NCI-H2227 treated with DMSO at 0.1 percent for 48 hours (cell line): Measurements from ENCODE around the gene TSPYL1.

Source experiments
- DNase-seq: peaks from one replicate; lab custom pipeline; 2025; lab: John Stamatoyannopoulos, UW

Gene TSPYL1

DNA sequence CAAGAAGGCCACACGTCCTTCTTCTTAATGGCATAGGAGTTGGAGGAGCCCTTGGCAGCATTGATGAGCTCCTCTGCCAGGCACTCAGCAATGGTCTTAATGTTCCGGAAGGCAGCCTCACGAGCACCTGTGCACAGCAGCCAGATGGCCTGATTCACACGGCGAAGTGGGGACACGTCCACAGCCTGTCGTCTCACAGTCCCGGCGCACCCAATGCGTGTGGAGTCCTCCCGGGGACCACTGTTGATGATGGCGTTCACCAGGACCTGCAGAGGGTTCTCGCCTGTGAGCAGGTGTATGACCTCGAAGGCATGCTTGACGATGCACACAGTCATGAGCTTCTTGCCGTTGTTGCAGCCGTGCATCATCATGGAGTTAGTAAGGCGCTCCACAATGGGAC lies 21.2 kb downstream of the TSPYL1 start:
- DNase-seq: no peak

DNA sequence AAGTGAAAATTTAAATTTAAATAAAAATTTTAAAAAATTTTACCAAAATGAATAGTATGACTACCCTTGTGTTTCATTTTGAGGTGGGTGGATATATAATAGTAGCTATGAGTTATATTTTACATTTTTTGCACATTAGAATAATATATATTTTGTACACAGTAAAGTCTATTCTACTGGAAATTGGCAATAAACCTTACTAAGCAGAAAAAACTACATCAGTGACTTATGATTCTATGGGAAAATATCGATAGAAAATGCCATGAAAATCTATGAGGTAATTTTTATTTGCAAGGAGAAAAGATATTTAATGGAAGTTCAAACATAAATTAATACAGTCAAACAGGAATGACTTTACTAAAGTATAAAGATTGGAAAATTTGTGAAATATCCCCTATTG lies 23.0 kb downstream of the TSPYL1 start:
- no peak for DNase-seq

DNA sequence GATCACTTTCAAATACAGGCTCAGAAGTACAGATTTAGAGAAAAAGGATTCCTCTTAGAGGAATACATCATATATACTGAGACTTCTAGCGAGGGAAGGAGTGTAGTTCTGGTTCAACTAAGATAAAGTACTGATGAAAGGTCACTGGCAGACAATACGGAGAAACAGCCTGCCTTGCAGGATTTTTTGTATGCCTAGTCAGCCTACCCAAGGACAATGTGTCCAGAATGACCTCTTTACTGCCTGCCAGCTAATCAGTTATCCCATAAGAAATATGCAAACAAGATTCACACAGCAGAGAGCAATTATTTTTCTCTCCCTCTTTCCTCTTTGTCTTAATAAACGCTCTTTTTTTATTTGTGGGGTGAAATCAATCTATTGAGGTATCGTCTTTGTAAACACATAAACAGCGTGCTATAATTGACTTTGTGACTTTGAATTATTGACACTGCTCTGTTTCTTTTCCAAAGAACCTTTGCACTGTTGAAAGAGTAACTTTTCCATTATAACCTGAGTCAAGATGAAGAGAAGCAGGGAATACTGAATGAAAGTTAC lies 24.4 kb downstream of the TSPYL1 start:
- no peak for DNase-seq

DNA sequence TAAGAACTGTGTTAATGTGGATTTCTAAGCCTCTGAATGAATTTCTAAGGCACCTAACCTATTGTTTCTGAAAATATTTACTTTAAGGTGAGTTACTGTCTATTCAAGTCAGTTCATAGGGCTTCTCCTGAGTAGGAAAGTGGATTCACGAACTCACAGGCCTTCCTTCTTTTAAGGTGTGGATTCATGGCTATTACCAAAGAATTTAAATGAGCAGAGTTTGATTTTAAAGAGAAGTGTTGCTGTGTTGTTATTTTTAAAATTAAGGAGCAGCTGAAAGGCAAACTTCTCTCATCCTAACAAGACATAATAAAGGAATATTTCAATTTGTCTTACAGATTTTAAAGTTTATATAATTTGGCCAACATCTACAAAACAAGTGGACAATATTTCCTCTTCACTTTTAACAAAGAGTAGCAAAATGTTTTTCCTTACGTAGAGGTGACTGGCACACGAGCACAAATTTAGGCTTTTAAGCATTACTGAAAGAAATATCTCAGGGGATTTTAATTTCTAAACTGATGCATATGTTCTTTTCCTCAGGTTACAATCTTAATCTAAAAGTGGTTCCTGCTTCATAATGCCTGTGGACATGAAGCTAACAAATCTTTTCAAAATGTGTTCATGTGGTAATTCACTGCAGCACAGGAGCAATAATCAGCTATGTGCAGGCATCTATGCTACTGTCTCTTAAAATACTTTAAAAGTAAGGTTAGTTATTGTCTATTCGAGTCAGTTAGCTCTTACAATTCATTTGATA lies 25.3 kb downstream of the TSPYL1 start:
- no peak for DNase-seq

DNA sequence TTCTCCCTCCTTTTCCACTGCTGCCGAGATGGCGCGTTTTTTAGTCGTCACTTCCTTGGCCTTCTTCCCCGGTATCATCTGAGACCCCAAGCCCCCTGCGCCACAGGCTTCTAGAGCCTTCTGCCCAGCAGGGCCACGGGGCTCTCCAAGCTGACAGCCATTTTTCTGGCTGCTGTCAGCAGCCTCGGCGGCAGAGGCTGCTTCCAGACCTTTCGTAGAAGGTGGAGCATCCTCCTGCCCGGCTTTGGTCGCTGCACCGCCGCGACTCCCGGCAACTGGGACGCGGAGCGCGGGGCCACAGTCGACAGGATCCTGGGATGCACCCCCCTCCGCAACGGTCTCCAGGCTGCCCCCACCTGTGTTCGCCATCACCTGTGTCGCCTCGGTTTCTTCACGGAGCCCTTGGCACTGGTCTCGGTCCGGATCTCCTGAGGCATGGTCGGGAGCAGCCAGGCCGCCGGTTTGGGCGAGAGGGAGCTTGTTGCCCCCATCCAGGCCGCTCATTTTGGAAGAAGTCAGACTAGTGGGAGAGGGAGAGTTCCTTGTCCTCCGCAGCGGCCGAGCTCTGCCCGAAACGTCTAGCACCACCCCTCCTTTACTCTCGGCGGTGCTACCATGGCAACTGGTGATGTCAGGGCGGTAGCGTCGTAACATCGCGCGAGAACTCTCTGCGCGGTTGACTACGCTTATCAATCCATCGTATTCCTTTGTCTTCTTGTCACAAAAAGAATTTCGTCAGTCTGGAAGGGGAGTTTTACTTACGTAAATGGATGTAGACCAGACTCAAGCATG lies 26.0 kb downstream of the TSPYL1 start, which contains the start of gene TSPYL4:
TSS of gene TSPYL4 (minus strand) at position 571 of the 792 bp plus-strand sequence. CDS start at position 504, 67 bp downstream.
- DNase-seq: peak; percentile 90

DNA sequence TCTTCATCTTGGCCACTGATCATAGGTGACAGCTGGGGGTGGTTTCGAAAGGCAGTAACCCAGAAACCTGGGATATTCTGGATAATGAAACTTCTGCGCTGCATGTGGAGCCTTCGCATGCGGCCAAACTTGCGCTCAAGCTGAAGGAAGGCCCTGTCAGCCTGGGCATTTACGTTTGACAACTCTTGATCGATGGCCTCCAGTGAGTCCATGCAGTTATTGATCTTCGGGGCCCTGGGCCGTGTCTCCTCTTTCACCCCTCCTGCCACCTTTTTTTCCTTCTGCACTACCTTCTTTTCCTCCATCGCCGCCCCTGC lies 26.6 kb downstream of the TSPYL1 start:
- no peak for DNase-seq

DNA sequence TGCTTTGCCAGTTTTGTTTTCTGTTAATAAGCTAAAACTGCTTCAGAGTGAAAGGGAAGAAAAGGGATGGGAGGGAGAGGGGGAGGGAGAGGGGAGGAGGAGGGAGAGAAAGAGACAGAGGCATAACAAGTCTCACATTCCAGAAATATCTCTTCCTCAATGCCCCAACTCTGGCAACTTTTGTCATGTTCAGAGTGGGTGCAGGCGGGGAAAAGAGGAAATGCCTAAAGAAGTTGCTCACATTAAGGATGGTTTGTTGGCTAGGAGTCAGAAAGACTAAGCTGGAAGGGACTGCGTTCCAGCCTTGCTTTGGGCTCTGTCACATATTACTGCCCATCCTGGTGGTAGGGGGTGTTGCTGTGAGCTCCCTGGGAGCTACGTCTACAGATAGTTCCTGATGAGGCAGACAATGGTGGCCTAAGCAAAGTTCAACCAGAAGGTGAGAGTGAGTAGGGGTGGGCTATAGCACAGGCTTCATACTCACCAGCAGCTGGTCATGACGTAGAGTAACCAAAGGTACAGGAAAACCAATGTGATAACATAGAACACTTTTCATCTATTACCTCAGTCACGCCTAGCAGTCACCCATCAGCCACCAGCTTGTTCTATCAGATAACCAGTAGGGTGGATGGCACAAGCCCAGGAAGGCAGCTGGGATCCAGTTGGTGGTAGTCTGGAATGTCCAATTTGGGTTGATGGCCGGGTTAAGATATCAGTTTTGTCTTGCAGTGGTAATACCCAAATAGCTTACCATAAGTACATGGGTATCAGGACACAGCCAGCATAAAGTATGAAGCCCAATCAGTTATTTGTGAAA lies 28.0 kb downstream of the TSPYL1 start:
- no peak for DNase-seq

DNA sequence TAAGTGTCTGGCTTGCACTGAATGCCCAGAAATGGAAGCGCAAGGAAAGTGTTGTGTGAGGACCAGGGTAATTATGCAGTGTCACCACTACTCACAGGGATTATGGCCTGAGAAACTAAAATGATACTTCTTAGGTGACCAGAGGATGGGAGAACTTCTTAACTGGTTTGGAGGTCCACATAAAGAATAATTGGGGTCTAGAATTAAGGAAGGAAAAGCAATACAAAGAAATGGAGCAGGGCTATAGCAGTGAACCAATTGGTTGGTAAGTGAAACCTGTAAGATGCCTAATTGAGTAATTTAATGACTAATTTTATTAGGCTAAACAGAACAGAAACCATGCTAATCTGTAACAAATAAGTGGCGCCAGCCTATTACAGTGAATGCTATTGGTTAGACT lies 31.2 kb downstream of the TSPYL1 start:
- no peak for DNase-seq

DNA sequence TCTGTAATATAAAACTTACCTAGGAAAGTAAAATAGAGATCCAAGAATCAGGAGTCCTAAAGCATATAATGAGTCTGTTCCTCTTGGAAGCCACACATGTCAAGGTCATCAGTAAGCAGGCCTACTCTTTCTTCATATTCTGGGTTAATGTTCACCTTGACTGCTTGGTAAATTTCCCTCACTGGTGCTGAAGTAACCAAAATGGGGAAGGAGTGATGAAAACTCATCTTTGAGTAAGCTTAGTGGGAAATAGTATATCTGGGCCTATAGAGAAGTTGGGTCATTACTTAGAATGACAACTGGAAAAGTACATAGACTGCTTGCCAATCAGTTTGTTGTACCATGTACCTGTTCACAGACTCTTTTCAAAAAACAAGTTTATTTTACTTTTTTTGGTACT lies 32.4 kb downstream of the TSPYL1 start:
- no peak for DNase-seq

DNA sequence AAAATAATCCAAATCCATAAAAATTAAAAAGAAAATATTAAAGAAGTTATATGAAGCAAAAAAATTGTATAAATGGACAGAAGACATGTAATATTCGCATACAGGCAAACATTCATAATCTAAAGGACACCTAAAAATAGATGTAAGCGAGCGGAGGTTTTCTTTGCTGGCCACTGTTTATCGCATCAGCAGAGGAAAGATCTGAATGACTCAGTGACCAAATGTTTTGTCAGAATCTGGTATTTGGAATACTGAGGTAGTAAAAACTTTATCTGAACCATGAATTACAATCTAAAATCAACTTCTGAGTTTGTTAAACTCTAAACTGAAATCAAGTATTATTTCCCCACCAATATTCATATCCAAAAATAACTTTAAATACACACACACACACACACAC lies 33.6 kb downstream of the TSPYL1 start:
- DNase-seq: no peak

DNA sequence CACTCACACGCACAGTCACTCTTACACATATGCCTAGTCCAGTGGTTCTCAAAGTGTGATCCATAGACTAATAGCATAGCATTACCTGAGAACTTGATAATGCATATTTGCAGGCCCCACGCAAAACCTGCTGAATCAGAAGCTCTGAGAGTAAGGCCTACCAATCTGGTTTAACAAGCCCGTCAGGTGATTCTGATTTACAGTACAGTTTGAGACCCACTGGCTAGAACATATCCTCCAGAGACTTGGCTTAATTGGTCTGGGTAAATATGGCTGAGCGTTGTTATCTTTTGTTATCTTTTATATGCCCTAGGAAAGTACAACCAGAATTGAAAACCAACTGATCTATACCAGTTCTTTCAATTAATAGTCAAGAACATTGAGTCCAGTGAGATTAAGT lies 35.4 kb downstream of the TSPYL1 start:
- DNase-seq: no peak

DNA sequence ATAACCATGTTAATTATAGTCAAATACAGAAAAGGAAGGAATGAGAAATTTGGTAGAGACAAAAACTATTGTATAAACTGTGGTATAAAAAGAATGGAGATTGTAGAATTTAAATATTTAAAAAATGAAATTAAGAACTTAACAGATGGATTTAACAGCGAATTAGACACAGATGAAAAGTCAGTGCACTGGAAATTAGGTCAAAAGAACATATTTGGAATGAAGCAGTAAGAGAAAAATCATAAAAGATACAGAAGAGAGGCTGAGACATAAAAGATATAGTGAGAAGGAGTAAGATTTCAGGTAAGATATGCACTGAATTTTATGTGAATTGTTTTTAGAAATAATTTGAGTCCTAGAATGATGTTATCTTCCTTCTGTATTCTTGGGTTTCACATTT lies 39.9 kb downstream of the TSPYL1 start:
- no peak for DNase-seq

DNA sequence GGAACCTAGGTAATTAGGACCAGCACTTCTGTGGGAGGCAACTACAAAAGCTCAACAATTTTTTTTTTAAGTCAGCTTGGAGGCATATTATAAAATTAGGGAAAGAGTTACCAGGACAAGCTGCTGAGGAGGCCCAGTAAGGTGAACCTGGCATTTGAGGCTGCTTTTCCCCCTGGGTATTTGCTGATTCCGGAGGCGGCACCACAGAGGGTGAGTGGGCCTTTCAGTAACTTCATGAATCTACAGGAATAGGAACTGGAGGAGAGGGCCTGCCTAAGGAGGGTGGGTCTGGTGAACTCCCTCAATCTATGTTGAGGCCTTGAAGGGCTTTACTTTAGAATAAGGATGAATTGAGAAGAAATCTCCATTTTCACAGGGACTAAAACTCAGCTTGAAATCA lies 40.5 kb downstream of the TSPYL1 start:
- no peak for DNase-seq

DNA sequence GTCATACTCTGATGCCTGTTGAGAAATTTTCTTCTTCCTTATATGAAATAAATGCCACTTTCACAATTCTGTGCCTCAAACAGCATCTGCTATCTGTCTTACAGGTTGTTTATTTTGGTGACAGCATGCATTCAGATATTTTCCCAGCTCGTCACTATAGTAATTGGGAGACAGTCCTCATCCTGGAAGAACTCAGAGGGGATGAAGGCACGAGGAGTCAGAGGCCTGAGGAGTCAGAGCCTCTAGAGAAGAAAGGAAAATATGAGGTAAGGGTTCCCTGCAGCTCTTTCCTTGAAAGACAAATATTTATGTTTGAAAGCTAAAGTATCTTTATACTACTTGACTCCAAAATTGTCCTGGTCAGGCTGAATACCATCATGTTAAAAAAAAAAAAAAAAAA lies 41.6 kb downstream of the TSPYL1 start:
- no peak for DNase-seq

DNA sequence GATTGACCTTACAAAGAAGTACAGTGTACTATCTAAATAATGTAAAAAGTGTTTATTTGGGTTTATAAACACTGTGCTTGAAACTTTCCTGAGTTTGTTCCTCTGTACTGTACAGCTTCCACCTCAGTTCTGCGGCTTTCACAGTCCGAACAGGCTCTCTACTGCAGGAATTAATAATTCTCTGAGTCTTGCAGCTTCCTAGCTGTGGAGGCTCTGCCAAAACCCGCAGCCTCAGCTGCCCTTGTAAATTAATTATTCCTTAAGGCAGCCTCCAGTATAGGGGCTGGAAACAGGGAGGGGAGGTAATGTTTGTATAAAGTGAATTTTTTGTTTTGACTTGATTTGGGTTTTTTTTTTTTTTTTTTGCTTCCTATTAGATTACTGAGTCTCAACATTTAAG lies 45.0 kb downstream of the TSPYL1 start:
- no peak for DNase-seq

DNA sequence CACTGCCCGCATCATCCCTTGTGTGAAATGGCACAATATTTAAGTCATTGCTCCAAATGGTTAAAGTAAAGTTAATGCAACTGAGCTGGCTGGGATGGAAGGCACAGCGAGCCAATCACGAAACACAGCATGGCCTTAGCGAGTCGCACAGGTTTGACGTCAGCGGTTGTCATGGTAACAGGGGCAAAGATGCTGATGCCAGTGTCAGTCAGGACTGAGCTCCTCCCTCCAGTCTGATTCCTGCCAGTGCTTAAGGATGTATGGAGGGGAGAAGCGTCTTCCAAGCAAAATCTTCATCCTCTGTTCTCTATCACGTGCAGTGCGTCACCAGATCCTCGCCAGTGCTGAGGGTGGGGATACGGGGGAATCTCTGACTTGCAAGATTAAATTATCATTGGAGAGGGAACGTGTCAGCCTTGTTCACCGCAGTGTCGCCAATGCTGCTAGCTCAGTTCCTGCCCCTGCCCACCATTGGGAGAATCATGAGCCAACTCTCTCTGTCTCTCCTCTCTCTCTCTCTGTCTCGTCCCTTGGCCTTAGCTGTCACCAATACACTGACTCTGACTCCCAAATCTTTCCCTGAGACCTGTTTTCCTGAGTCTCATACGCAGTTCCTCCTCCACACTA lies 50.3 kb downstream of the TSPYL1 start:
- DNase-seq: peak; percentile 94
